NCI-H2107 treated with DMSO at 0.1 percent for 48 hours (cell line): Measurements from ENCODE around the gene DDX10.
A peak's percentile ranks its signal among the peaks of the same experiment; 100 is the strongest.
"Not testable (repeated sequence)": the region's sequence is repeated elsewhere in the genome, so short reads cannot be mapped to it uniquely, and the experiment has no call there.

ENCODE experiments used
- DNase-seq: peaks from one replicate; lab custom pipeline; 2025; ENCODE audit not compliant: unreplicated experiment; lab: John Stamatoyannopoulos, UW

DDX10 gene

GRCh38 chr11:108664730-108665525 is at the start of gene DDX10:
Gene DDX10 (plus strand): TSS chr11:108665069. CDS start chr11:108665154, 85 bp downstream.
- DNase-seq: peak; percentile 96

DNA sequence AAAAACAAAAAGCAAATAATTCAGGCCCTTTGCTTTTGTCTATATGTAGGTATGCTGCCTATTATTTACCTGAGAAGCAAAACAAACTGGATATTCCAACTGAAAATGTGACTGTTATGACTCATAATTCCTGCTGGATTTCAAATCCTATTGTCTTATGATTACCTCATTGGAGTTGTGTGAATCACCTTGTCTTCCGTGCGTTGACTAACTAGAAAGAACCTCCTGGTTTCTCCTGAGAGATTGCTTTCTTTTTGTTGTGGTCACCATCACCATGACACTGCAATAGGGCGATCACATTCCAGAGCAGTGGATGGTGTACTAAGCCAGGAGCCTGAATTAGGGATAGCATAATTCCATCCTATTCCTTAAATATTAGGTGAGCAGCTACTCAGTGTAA is 48.3 kb upstream of the DDX10 start:
- no peak for DNase-seq

- DNase-seq: no peak
These were observed 47.8 kb upstream of the DDX10 start for GRCh38 chr11:108617055-108617454.

- no peak for DNase-seq
These were observed 46.3 kb upstream of the DDX10 start for GRCh38 chr11:108618529-108618928.

GRCh38 chr11:108620958-108621772 is 43.7 kb upstream of the DDX10 start:
- no peak for DNase-seq

GRCh38 chr11:108622341-108622740 is 42.5 kb upstream of the DDX10 start:
- no peak for DNase-seq

- no peak for DNase-seq
These were observed 40.5 kb upstream of the DDX10 start for GRCh38 chr11:108624196-108624925.

DNA sequence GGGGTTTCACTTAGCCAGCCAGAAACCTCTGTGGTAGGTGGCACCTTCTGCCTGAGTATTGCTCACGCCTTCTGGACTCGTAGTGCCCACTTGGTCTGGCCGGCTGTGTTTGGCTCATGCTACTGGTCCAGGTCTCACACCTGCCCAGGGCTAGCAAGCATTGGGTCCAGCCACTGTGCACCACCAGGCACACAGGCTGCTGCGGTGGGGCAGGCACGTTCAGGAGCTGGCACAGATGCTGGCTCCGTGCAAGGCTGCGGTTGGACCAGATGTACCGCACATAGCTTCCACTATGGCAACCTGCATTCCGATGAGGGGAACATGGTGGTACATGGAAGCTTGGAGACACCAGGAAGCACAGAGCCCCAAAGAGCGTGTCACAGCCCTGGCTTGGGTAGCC is 36.5 kb upstream of the DDX10 start:
- no peak for DNase-seq

DNA sequence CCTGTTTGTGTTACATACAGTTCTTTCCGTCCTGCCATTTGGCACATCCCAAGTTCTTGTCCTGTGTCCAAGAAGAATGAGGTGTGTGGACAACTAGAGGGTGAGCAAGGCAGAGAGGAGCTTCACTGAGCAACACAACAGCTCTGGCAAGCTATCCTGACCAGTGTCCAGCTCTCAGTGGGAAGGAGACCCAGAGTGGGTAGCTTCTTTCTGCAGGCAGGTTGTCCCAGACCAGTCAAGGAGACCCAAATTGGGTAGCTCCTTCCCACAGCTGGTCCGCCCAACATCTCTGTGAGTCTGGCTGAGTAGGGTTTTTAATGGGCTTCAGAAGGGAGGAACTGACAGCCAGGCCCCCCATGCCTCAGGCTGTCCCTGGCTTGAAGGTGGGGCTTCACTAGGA is 36.1 kb upstream of the DDX10 start:
- no peak for DNase-seq

GRCh38 chr11:108629274-108629673 is 35.6 kb upstream of the DDX10 start:
- no peak for DNase-seq

- DNase-seq: no peak
These were observed 32.7 kb upstream of the DDX10 start for GRCh38 chr11:108632041-108632704.

- no peak for DNase-seq
These were observed 29.8 kb upstream of the DDX10 start for GRCh38 chr11:108635106-108635505.

DNA sequence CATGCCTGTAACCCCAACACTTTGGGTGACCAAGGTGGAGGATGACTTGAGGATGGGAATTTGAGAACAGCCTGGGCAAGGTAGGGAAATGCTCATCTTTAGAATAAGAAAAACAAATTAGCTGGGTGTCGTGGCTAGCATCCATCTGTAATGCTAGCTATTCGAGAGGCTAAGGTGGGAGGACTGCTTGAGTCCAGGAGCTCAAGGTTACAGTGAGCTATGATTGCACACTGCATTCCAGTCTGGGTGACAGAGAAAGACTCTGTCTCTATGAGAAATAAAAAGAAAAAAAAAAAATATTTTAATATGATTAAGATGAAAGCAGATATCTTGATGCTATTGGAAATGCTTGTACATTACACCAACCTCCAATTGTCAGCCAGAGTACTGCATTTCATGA is 28.6 kb upstream of the DDX10 start:
- DNase-seq: no peak

- DNase-seq: no peak
These were observed 25.7 kb upstream of the DDX10 start for GRCh38 chr11:108639146-108639545.

DNA sequence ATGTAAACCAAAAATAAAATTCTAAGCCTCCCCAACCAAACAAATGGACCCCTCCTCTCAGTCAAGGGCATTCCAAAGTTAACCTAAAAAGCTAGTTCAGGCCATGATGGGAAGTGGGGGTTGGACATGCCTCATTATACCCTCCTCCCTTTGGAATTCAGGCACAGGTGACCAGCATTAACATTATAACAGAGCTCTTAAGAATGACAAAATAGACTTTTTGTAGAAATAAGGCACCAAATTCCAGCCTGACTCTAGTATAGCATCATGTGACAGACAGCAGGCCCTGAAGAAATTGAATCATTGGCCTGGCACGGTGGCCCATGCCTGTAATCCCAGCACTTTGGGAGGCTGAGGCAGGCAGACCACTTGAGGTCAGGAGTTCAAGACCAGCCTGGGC is 23.1 kb upstream of the DDX10 start:
- DNase-seq: not testable (repeated sequence)

GRCh38 chr11:108643974-108644373 is 20.9 kb upstream of the DDX10 start:
- no peak for DNase-seq

DNA sequence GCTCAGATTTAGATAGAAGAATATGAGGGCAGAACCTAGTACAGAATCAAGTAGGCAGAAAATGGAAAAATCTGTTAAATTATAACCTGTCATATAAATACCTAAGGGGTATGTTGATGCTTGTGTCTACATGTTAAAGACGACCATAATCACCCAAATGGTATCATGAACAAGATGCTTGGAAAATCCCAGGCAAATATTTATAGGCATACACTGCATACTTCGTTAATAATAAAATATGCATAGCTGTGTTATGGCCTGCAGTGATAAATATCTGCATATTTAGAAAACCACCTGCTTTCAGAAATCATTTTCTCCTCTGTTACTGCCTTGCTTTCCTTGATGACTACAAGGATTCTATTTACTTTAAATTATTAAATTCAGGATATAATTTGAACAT is 18.9 kb upstream of the DDX10 start:
- no peak for DNase-seq

DNA sequence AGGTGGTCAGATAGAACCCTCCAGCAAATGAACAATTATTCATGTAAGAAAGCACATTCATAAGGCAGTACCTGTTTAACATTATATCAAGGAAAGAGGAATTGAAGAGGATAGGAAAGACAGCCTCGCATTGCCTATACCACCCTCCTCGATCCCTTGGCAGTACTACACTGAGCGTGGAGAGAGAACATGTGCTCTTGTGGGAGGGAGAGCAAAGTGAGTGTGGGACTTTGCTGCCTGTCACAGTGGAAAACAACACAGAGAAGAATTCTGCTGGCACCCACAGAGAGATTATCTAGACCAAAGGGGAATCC is 17.5 kb upstream of the DDX10 start:
- no peak for DNase-seq

DNA sequence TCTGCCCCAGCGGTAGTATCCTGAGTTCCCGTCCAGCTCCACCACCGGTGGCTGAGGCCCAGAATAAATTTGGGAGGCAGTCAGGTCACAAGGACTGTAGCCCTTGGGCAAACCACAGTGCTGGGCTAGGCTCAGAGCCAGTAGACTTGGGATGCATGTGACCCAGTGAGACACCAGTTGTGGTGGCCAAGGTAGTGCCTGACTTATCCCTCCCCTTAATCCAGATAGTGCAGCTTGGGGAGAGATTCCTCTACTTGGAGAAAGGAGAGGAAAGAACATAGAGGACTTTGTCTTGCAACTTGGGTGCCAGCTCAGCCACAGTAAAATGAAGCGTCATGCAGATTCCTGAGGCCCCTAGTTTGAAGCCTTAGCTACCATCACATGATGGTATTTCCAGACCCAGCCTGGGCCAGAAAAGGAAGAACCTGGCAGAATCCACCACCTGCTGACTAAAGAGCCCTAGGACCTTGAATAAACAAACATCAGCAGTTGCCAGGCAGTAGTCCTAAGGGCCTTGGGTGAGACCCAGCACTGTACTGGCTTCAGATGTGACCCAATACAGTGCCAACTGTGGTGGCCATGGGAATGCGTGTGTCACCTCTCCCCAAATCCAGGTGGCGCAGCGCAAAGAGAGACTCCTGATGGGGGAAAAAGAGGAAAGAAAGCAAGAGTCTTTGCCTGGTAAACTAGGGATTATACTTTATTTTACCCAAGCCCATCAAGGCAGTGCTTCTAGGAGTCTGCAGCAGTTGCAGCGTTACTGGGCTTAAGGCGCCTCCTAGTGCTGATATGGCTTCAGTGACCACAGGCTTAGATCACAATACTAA is 17.0 kb upstream of the DDX10 start:
- DNase-seq: peak; percentile 70

DNA sequence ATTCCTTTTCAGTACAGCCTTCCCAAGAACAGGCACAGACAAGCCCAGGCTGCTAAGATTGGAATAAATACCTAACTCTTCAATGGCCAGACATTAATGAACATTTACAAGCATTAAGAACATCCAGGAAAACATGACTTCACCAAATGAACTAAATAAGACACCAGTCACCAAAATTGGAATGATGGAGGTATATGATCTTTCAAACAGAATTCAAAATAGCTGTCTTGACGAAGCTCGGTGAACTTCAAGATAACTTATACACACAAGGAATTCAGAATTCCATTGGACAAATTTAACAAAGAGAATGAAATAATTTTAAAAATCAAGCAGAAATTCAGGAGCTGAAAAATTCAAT is 16.4 kb upstream of the DDX10 start:
- DNase-seq: no peak
